Heart left ventricle (tissue), 16 donors: ENCODE results near the gene ELMO3. TPM values are rescaled to one million over a fixed set of nuclear protein-coding genes. Genes with fewer than 3 reads are reported as not detected.
A peak's percentile ranks its signal among the peaks of the same experiment; 100 is the strongest.

Experiments
- ATAC-seq, 4 donors: fragments of 200-7000 bp; cut with Tn5 transposase; one replicate each; pipeline ENCODE4 v1.9.1; 2020 to 2022; ENCODE audit warnings: moderate library complexity in 4 of 4, mild to moderate bottlenecking in 3 of 4, moderate number of reproducible peaks in 1 of 4
- DNase-seq, 5 donors: peaks; one replicate each; pipeline ENCODE4 v3.0.0-alpha.2; 2020
- H3K27ac ChIP-seq, 12 donors: fragments of 200-600 bp; sonication (generic) in 4 of 12; one replicate each; pipeline versions ENCODE4 v1.5.0 to v1.8.0; 2016 to 2022; ENCODE audit warnings: mild to moderate bottlenecking in 2 of 12
- H3K27me3 ChIP-seq, 9 donors: fragments of 200-600 bp; sonication (generic) in 2 of 9; one replicate each; pipeline versions ENCODE4 v1.5.1 to v1.8.0; 2016 to 2022; ENCODE audit warnings: mild to moderate bottlenecking in 3 of 9
- H3K36me3 ChIP-seq, 9 donors: fragments of 200-600 bp; sonication (generic) in 2 of 9; one replicate each; pipeline versions ENCODE4 v1.5.0 to v1.8.0; 2018 to 2022; ENCODE audit warnings: mild to moderate bottlenecking in 2 of 9
- H3K4me1 ChIP-seq, 12 donors: fragments of 200-600 bp; sonication (generic) in 4 of 12; one replicate each; pipeline versions ENCODE4 v1.5.0 to v1.8.0; 2016 to 2022; ENCODE audit warnings: mild to moderate bottlenecking in 3 of 12
- H3K4me3 ChIP-seq, 12 donors: fragments of 200-600 bp; sonication (generic) in 4 of 12; one replicate each; pipeline versions ENCODE4 v1.5.0 to v1.8.0; 2017 to 2022; ENCODE audit warnings: mild to moderate bottlenecking in 9 of 12, moderate library complexity in 4 of 12
- H3K9me3 ChIP-seq, 12 donors: fragments of 200-600 bp; sonication (generic) in 4 of 12; one replicate each; pipeline versions ENCODE4 v1.5.0 to v1.8.0; 2016 to 2022; ENCODE audit warnings: mild to moderate bottlenecking in 1 of 12
- POLR2A ChIP-seq, 2 donors: fragments of 450-650 bp; IDR thresholded peaks; one replicate each; pipeline ENCODE4 v1.6.1; 2017; ENCODE audit warnings: antibody characterized with exemption in 2 of 2, mild to moderate bottlenecking in 2 of 2, moderate library complexity in 2 of 2
- WGBS, 4 donors: extraction: QIAGEN DNeasy Blood & Tissue Kit in 2 of 4; methylation state at CpG; one replicate each; pipeline versions ENCODE4 v1.1.5 to v1.1.7; 2013 to 2018; 5-methylcytosine and 5-hydroxymethylcytosine counted together
- intact Hi-C, 10 donors: fragments of 100-400 bp; cut with DNase I; formaldehyde crosslinking; loops; one replicate each; pipeline versions ENCODE4 v1.11.1 to v1.14.2; 2022
- polyA plus RNA-seq, 2 donors: library from polyadenylated mRNA; stranded (reverse); fragments of 200-250 nt; gene quantifications; one replicate each; pipeline ENCODE4 v1.2.3, GENCODE V29; 2013
- total RNA-seq, 9 donors: library from RNA; depleted of rRNA in 2 of 9; stranded (reverse); fragments of >200 nt in 2 of 9; fragmentation: NEBNext Ultra II Directional in 3 of 9; extraction: Animal tissue kit (Norgen Biotek cat#: 25700) in 3 of 9; gene quantifications; one replicate each; pipeline versions ENCODE4 v1.1.0 to v1.2.4, GENCODE V29; 2016 to 2023
- TF ChIP-seq, protein P1 (sequence below), 12 donors: fragments of 200-600 bp; sonication (generic) in 4 of 12; IDR thresholded peaks; one replicate each; pipeline versions ENCODE4 v1.5.0 to v1.8.0; 2018 to 2022; ENCODE audit warnings: antibody characterized with exemption in 12 of 12, mild to moderate bottlenecking in 5 of 12
- donor health status: ischemic (EF 13 %, LVEDD 7.1; RV severe dilation, severe dysfunction).
- donor health status: healthy with polysubstance abuse.
- donor health status: DM: no; HTN: yes; CAD: no.
- donor health status: DM: no; HTN: no; CAD: no.
- donor health status: ischemic (EF 25% LVEDD 6.9; RV normal size, moderate dysfunction).
- donor health status: ischemic (EF 25% LVEDD 5.7; RV mildly dilated, moderate dysfunction).
- donor health status: healthy.
- donor health status: DM: yes; HTN: yes; CAD: no.
- donor health status: ischemic (EF 35%, LVEDD 5.7; RV mildly dilated, moderate dysfunction).
- donor health status: nonischemic (EF 11% LVEDD 7.7; RV severe dilation, severe dysfunction).
- donor health status: DM: yes; HTN: yes; CAD: no.
- donor health status: PGD.
- donor health status: ischemic (EF 29% LVEDD 5.4; RV normal size, mild dysfunction).
- donor health status: nonischemic (EF 23%, LVEDD 6.1; RV moderate dilation, normal function).

ELMO3 gene
- total and polyA plus RNA-seq, 11 donors, result 0.32 to 1.8 (median 0.68) TPM

DNA sequence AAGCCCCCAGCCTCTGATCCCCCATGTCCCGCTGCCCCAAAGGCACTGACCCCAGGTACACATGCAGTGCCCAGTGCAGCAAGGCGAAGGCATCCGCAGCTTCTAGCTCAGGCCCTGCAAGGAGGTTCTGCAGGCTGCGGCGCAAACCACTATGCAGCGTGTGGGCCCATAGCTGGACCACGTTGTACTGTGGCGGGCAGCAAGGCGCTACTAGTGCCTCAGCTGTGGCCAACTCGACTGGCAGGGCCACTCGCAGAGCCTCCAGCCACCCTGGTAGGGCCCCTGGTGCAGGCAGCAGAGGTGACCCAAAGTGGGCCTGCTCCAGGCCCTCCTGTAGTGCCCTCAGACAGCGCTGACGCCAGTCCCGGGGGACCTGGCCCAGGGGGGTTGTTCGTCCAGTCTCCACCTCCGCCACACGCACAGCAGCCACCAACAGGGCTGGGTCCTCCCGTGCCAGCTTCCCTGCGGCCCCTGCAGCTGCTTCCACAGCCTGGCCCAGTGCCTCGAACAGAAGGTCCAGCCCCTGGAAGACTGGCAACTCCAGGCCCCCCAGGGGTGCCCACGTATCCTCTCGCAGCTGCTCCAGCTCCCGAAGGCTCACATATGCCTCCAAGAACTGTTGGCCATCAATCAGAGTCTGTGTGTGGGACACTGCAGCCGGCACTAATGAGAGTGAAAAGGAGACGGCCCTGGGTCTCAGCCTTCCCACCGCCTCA is 11.6 kb upstream of the ELMO3 start:
- DNase-seq, result no peak
- 81 to 85% (median 84%) methylated on average over 20 to 26 of the region's 26 CpGs for WGBS, 4 donors

DNA sequence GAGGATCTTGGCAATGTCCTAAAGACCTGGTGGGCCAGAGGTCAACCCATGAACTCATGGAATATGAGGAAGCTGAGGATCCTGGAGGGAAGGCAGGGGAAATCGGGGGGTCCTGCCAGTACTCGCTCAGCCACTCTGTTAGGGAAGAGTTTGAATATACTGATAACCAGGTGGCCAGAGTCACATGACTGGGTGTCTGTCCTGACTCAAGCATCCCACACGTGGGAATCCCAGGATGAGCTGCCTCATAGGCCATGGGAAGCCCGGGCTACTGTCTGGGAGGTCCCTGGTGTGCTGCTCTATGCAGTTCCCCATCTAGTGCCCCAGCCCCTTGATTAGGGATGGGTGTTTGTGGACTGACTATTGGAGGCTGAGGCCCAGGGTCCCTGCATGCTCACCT is 10.6 kb upstream of the ELMO3 start:
- WGBS, 4 donors, result 63 to 74% (median 70%) methylated on average over 4 of the region's 4 CpGs
- Histone ChIP-seq H3K36me3 (peaks cover 0 to 4% (median 0%) of the 10 kb centered on the region in 9 donors), H3K4me1 (peaks cover 2 to 48% (median 39%) of the 10 kb centered on the region in 12 donors), H3K9me3 (no peaks in the 10 kb centered on the region), H3K27me3 (no peaks in the 10 kb centered on the region), H3K27ac (no peak overlapping the region), H3K4me3 (no peak overlapping the region)
- ATAC-seq (no peak), DNase-seq (no peak)
- intact Hi-C loops, result loop anchor here in 3 of 10 donors (10.0 kb wide), 1 partner anchor 214 kb away; no protein-coding TSS in a partner anchor
- TF ChIP-seq, protein P1, sequence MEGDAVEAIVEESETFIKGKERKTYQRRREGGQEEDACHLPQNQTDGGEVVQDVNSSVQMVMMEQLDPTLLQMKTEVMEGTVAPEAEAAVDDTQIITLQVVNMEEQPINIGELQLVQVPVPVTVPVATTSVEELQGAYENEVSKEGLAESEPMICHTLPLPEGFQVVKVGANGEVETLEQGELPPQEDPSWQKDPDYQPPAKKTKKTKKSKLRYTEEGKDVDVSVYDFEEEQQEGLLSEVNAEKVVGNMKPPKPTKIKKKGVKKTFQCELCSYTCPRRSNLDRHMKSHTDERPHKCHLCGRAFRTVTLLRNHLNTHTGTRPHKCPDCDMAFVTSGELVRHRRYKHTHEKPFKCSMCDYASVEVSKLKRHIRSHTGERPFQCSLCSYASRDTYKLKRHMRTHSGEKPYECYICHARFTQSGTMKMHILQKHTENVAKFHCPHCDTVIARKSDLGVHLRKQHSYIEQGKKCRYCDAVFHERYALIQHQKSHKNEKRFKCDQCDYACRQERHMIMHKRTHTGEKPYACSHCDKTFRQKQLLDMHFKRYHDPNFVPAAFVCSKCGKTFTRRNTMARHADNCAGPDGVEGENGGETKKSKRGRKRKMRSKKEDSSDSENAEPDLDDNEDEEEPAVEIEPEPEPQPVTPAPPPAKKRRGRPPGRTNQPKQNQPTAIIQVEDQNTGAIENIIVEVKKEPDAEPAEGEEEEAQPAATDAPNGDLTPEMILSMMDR (IDR thresholded peaks at IDR 0.05), result no peak
- TF ChIP-seq POLR2A (IDR thresholded peaks at IDR 0.05), result no peak

More for the DNA sequence above, 11.6 kb upstream of the ELMO3 start:
- Histone ChIP-seq H3K9me3 (no peaks in the 10 kb centered on the region), H3K4me1 (peaks cover 2 to 45% (median 36%) of the 10 kb centered on the region in 12 donors), H3K4me3 (no peak overlapping the region), H3K27me3 (no peaks in the 10 kb centered on the region), H3K36me3 (no peaks in the 10 kb centered on the region), H3K27ac (no peak overlapping the region)
- TF ChIP-seq, protein P1 (IDR thresholded peaks at IDR 0.05), result no peak
- no peak for TF ChIP-seq POLR2A (IDR thresholded peaks at IDR 0.05)
- no peak for ATAC-seq
- intact Hi-C loops, result loop anchor here in 3 of 10 donors (10.0 kb wide), 1 partner anchor 213 kb away; no protein-coding TSS in a partner anchor

DNA sequence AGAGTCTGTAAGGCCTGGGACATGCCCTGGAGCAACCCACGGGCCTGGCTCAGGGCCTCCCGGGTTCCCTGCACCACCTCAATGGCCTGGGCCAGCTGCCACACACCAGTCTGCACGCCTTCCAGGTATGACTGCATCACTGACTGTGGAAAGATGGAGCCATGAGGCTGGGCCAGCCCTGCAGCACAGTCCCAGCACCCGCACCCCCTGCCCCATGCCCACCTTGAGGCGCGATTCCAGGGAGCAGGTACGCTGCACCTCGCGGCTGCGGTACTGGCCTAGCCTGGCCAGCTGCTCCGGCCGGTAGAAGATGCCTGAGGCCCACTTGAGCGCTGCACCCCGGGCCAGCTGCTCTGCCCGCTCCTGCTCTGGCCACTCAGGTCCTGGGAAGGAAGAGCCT is 10.1 kb upstream of the ELMO3 start:
- Histone ChIP-seq H3K9me3 (no peaks in the 10 kb centered on the region), H3K36me3 (peaks cover 0 to 8% (median 1%) of the 10 kb centered on the region in 9 donors), H3K4me3 (no peak overlapping the region), H3K27ac (no peak overlapping the region), H3K4me1 (peaks cover 2 to 52% (median 43%) of the 10 kb centered on the region in 12 donors), H3K27me3 (no peaks in the 10 kb centered on the region)
- no peak for DNase-seq
- TF ChIP-seq POLR2A (IDR thresholded peaks at IDR 0.05), result no peak
- TF ChIP-seq, protein P1 (IDR thresholded peaks at IDR 0.05), result no peak
- 90 to 93% (median 93%) methylated on average over 12 to 15 of the region's 15 CpGs for WGBS, 4 donors
- intact Hi-C loops, result loop anchor here in 3 of 10 donors (10.0 kb wide), 1 partner anchor 214 kb away; no protein-coding TSS in a partner anchor
- ATAC-seq, result no peak

DNA sequence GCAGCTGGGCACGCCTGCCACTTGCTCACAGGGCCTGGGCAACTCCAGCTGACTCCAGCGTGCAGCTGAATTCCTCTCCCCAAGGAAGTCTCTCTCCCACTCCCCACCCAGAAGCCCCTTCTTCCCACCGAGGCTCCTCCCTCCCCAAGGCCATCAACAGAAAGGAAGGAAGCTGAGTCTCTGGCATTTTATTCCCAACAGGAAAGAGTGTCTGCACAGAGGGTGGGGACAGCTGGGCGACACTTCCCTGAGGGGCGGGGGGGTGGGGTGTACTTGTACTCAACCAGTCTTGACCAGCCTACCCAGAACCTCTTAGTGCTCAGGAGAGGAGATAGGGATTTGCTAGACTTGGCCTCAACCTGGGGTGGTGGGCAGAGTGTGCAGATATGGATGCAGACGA is 8.9 kb upstream of the ELMO3 start, which contains the start of gene EXOC3L1:
EXOC3L1 (minus strand) TSS at position 96 of the 400 bp plus-strand sequence. CDS start 460 bp downstream, outside the sequence.
- intact Hi-C loops, result loop anchor here in 5 of 10 donors (5.0 kb wide), 2 partner anchors 37 to 57 kb away; partner anchors contain the start of genes TMEM208 (in 4 of the 5), FHOD1 (in 1 of the 5) and SLC9A5 (in 1 of the 5)
- DNase-seq (no peak), ATAC-seq (peak in 1 of 4 donors; percentile 4)
- Histone ChIP-seq H3K4me1 (peaks cover 2 to 48% (median 37%) of the 10 kb centered on the region in 12 donors), H3K27me3 (no peaks in the 10 kb centered on the region), H3K4me3 (peak within 1 kb of the TSS in 10 of 12 donors; percentile 2 to 44 (median 36)), H3K27ac (peak within 1 kb of the TSS in 10 of 12 donors; percentile 4 to 72 (median 49)), H3K36me3 (peaks cover 0 to 21% (median 13%) of the 10 kb centered on the region in 9 donors), H3K9me3 (no peaks in the 10 kb centered on the region)
- WGBS, 4 donors, result 28 to 37% (median 32%) methylated on average over 6 of the region's 6 CpGs
- TF ChIP-seq, protein P1 (IDR thresholded peaks at IDR 0.05), result no peak
- no peak for TF ChIP-seq POLR2A (IDR thresholded peaks at IDR 0.05)
